Subcutaneous adipose tissue (tissue), 4 donors: ENCODE measurements around the gene LCLAT1. TPM values are rescaled to one million over a fixed set of nuclear protein-coding genes. Genes with fewer than 3 reads are reported as not detected.

Source experiments
- total RNA-seq, 4 donors: library from RNA; depleted of rRNA; stranded (reverse); fragments of >200 nt; gene quantifications; one replicate each; pipeline ENCODE4 v1.1.0, GENCODE V29; 2016
- TF ChIP-seq, protein P1 (sequence below): fragments of 450-650 bp; IDR thresholded peaks from one replicate; pipeline ENCODE4 v1.5.1; 2016; ENCODE audit warnings: low read depth, mild to moderate bottlenecking, control low read depth, antibody characterized with exemption, moderate library complexity

LCLAT1 gene
- total RNA-seq, 4 donors from 2014 or later, result 4.0 to 12.4 (median 7.6) TPM

DNA sequence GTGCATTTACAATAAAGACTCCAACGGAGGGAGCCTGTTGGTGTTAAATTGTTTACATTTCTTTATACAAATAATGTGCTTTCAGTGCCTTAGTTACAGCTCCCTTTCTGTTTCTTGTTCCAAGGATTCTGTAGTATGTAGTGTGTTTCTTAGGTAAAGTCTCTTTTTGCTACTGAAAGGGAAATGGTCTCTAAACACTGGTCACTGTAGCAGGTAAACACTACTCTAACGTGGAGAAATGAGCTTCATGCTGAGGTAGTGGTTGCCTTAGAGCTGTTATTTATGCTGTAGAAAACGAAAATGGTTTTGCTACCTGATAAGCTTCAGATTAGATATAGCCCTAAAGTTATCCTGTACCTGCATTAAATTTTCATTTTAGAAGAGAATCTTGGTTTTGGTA lies 196.6 kb downstream of the LCLAT1 start:
- TF ChIP-seq, protein P1, sequence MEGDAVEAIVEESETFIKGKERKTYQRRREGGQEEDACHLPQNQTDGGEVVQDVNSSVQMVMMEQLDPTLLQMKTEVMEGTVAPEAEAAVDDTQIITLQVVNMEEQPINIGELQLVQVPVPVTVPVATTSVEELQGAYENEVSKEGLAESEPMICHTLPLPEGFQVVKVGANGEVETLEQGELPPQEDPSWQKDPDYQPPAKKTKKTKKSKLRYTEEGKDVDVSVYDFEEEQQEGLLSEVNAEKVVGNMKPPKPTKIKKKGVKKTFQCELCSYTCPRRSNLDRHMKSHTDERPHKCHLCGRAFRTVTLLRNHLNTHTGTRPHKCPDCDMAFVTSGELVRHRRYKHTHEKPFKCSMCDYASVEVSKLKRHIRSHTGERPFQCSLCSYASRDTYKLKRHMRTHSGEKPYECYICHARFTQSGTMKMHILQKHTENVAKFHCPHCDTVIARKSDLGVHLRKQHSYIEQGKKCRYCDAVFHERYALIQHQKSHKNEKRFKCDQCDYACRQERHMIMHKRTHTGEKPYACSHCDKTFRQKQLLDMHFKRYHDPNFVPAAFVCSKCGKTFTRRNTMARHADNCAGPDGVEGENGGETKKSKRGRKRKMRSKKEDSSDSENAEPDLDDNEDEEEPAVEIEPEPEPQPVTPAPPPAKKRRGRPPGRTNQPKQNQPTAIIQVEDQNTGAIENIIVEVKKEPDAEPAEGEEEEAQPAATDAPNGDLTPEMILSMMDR, result no peak

DNA sequence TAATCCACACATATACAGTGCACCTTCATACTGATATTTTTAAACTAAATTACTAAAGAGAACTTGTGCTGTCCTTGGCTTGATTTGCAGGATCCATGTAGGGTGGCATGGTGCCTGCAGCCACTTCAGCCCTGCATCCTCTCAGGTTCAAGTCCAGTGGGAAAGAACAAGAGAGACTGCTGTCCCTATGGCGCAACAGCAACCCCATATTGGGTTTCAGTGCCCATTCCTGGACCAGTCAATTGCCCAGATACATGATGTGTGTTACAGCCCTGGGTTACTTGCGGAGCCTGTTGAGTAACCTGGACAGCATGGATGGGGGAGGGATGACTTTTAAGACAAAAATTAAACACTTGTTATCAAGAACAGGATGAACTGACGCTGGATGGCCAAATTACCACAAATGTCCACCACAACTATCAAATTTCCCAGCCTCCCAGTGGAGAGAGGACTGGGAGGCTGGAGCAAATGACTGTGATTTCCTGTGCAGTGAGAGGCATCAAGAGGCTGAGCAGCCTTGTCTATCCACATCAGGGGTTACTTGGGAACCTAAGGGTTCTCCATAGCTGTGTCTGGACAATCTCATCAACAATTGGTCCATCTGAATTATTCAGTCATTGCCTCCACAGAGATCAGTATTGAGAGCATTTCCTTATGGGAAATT lies 198.2 kb downstream of the LCLAT1 start:
- TF ChIP-seq, protein P1, result no peak

DNA sequence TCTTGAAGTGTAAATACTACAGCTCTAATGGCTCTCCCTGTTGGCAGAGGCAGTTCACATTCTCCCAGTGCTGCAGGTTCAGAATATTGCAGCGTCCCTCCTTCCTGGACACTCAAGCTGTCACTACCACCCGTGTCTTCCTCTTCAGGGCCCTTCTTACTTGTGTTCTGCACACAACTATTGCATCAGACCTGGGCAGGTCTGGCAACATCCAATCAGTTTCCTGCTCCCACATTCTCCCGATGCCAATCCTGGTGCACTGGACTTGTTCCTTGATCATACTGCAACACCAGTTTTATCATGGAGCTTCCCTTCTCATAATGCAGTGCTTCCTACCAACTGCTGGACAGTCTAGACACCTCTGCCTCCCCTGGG lies 198.7 kb downstream of the LCLAT1 start:
- TF ChIP-seq, protein P1, result no peak

DNA sequence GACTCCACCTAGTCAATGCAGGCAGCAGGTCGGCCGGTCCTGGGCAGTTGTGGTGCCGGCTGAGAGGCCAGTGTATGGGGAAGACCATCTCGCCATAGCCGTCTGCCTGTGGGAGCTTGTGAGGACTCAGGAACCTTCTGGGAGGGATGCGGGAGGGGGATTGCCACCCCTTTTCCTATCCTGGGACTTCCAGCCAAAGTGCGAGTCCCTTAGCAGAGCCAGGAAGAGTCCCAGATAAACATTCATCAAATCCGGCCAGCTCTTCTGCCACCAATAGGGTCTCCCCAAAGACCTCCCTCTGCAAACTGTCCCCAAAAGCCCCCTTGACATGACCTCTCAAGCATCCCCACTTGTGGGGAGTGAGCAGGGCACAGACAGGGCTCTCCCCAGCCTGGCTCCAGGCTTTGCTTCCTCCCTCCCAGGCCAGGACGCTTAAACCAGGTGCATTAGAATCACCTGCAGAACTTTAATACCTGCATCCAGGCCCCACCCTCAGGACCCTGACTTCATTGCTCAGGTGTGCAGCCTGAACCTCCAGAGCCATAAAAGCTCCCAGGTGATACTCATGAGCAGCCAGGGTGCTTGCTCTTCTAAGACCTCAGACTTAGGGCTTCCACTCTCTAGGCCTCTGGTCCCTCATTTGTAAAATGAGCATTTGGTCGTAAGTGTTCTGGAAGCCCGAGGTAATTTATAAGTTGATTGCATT lies 200.9 kb downstream of the LCLAT1 start:
- TF ChIP-seq, protein P1, result no peak

DNA sequence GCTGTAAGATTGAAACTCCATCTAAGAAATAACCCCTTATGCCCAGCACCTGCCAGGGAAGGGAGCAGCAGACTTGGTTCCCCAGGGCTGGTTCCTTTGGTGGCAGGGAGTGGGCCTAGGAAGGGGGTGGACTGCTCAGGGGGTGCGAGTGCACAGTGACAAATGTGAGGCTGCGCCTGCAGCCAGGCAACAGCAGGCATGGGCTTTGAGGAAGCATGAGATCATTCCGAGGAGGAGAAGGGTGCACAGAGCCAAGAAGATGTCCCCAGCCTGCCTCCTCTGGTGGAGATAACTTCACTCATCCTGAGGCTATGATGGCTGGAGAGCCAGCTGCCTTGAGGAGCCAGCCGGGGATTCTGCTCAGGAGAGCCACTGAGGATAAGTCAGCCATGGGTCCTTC lies 202.2 kb downstream of the LCLAT1 start:
- TF ChIP-seq, protein P1, result no peak

DNA sequence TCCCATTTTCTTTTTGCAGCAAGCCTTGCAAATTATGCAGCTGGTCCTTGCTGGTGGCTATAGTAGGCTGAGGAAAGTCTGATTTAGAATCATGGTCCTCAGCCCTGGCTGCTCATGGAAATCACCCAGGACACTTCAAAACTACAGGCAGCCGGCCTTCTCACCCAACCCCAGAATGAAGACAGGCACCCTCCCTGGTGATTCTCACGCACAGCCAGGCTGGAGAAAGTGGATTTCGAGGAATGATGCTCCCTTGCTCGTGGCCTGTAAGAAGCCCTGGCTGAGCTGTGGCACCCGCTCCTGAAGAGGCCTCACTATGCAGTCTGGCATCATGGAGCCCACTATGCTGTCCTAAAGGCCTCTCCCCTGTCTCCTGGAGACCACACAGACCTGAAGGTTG lies 202.8 kb downstream of the LCLAT1 start:
- TF ChIP-seq, protein P1, result no peak

DNA sequence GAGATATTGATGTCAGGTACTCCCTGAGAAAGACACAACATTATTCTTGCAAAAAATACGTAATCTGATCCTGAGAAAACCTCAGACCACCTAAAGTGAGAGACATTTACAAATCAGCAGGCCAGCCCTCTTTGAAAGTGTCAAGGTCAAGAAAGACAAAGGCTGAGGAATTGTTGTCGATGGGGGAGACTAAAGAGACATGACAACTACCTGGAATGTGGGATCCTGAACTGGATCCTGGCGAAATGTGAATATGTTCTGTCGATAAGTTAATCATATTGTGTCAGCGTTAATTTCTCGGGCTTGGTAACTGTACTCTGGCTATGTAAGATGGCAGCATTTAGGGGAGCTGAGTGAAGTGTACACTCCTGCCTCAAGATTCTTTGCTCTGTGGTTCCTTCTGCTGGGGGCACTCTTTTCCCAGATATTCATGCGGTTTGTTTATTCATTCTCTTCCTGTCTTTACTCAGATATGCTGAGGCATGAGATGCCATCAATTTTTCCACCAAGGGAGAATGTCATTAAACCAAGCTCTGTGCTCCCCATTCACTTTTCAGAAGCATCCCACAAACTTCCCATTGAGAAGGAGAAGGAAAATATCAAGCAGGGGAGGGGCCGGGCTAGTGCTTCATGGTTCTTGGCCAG lies 205.3 kb downstream of the LCLAT1 start:
- TF ChIP-seq, protein P1, result no peak
